GM20431 (cell line): ENCODE measurements around the gene KRT37.

ENCODE experiments used
- in situ Hi-C: fragments of 300-500 bp; cut with MseI, MboI; formaldehyde crosslinking; loops from one replicate; pipeline ENCODE4 v1.15.0; 2020; ENCODE audit warnings: low sequenced_read_pairs; ENCODE audit not compliant: unreplicated experiment

Gene KRT37

DNA sequence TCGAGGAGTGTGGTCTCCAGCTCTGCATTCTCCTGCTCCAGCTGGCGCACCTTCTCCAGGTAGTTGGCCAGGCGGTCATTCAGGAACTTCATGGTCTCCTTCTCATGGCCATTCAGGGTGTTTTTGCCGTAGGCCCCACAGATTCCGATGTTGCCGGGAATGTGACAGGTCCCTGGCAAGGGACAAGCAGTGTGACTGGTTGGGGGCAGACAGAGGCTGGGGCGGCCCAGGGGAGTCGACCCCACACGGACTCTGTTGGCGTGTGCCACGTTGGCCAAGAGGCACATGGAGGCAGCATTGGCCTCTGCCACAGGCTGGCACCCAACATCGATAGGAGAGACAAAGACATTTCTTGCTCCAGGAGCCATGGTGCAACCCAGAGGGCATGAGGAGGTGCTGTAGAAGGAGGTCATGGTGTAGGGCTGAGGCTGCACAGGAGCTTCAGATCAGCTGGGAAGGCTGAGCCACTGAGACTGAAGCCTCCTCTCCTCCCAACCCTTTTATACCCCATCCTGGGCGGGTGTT, at the start of gene KRT37:
TSS of gene KRT37 (minus strand) at position 475 of the 525 bp plus-strand sequence. CDS start at position 413, 62 bp downstream.
- in situ Hi-C loops = no loop called here

DNA sequence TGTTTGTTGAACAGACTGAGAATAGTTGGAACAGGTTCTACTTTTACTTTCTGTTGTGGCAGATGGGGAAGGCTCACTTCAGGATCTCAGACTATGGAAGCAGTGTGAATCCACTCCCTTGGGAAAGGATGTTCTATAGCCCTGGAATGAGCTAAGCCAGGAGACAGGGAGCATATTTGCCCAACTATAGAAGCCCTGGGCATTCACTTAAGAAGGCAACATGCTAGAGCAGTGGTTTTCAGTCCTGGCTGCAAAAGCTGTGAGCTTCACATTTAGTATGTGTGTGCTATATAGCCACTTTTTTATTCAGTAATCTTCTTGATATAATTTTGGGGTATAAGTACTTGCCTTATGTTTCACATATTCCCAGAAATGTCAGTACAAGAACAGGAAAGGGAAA, 44.0 kb upstream of the KRT37 start:
- in situ Hi-C loops = no loop called here

- in situ Hi-C loops = no loop called here
Measured at GRCh38 chr17:41467561-41467960, 43.2 kb upstream of the KRT37 start.

- in situ Hi-C loops = no loop called here
Measured at GRCh38 chr17:41466988-41467387, 42.6 kb upstream of the KRT37 start, which contains the start of gene KRT32. Gene KRT32, minus strand, starts transcription at chr17:41467386. Its CDS starts 61 bp downstream, at chr17:41467325.

GRCh38 chr17:41464682-41465081, 40.3 kb upstream of the KRT37 start:
- in situ Hi-C loops = no loop called here

GRCh38 chr17:41464173-41464572, 39.8 kb upstream of the KRT37 start:
- in situ Hi-C loops = no loop called here

DNA sequence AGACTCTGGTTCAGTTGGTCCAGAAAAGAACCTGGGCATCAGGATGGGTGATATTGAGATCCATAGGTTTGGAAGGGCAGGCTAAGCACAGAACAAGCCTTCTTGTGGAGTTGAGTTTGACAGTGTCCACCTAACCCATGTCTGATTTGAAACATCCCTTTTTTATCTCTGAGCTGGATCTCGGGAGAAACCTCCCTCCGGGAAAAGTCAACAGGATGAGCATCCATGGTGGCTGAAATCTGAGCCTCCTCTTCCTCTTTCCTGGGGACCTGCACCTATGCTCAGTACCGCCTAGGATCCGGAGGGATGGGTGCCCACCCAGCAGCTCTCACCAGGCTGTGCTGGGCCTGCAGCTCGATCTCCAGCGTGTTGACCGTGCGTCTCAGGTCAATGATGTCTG, 39.4 kb upstream of the KRT37 start:
- in situ Hi-C loops = no loop called here

GRCh38 chr17:41462705-41463104, 38.3 kb upstream of the KRT37 start:
- in situ Hi-C loops = no loop called here

DNA sequence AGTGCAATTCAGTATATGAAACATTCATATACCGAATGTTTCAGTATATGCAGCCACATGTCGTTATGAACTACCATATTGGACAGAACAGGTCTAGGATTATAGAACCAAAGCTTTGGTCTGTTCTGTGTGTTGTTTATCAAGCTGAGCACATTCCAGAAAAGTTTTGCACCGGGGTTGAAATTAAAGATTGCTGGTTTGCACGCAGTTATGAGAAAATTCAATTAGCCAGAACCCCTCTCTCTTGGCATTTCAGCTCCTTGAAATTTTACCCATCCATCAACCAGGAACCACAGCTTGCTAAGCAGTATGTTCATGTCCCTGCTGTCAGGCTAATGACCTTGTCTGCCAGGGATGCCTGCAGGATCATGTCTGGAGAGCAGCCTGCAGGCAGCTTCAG, 33.3 kb upstream of the KRT37 start:
- in situ Hi-C loops = no loop called here

GRCh38 chr17:41456204-41456603, 31.8 kb upstream of the KRT37 start:
- in situ Hi-C loops = no loop called here

DNA sequence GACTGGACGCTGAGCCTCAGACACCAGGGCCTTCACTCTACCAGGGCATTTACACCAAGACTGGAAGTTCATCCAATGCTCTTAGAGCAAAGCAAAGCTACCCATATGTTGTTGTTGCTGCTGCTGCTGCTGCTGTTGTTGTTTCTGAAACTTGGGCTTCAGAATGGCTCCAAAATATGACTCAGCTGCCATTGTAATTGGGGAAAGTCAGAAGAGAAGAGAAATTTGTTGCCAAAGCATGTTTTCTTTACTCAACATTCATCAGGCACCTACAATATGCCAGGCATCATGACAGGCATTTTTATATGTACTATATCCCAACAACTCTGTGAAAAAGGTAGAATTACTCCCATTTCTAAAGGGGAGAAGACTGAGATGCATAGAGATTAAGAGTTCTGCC, 30.9 kb upstream of the KRT37 start:
- in situ Hi-C loops = no loop called here

- in situ Hi-C loops = no loop called here
Measured at GRCh38 chr17:41453066-41453465, 28.7 kb upstream of the KRT37 start.

- in situ Hi-C loops = no loop called here
Measured at GRCh38 chr17:41452281-41452680, 27.9 kb upstream of the KRT37 start.

DNA sequence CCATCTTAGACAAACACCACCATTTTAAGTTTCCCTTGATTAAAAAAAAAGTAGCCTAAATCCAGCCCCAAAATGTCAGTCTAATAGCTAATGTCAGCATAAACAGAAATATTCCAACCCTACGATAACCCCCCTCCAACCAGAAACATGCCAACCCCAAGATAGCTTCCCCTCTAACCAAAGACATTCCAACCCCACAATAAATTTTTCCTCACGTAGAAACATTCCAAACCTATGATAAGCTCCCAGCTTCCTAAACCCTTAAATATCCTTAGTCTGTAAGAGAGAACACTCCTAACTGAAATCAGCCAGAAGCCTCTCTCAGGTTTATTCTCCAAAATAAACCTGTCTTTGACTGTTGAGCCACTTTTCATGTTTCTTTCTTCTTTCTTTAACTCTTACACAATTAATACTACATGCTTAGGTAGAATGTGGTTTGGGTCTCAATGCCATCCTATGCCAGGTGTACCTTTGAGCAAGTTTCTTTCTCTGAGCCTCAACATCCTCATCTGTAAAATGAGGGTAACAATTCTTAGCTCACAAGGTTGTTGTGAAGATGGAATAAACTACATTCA, 26.9 kb upstream of the KRT37 start:
- in situ Hi-C loops = no loop called here

- in situ Hi-C loops = no loop called here
Measured at GRCh38 chr17:41449008-41449407, 24.6 kb upstream of the KRT37 start.

DNA sequence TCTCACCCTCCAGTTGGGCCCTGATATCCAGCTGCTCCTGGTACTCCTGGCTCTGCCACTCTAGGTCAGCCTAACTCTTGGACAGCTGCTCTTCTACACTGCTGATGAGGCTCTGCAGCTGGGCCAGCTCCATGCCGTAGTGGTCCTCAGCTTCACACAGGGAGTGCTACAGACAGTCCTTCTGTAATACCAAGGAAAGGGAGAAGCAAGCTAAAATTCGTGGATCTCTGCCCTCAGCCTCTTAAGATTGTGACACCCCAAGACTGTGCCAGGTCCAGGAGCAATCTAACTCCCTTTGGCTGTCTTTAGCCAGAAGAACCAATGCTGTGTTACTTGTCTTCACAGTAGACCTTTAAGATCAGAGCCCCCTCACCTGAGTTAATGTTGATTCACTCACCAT, 24.1 kb upstream of the KRT37 start:
- in situ Hi-C loops = no loop called here

DNA sequence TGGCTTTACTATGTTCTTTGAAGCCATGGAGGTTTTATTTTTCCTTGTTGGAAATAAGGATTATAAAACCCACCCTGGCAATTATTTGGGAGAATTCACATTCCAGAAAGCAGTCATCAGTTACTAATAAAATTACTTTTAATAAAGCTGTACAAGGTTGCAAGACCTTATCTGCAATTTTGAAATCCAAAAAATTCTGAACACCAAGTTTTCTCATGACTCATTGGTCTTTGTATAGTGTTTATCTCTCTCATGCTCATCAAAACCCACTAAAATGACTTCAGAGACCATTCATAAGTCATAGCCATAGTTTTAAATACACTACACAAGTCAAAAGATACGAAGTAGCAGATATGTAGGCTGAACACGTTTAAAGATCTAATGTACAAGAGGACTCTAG, 22.4 kb upstream of the KRT37 start:
- in situ Hi-C loops = no loop called here

DNA sequence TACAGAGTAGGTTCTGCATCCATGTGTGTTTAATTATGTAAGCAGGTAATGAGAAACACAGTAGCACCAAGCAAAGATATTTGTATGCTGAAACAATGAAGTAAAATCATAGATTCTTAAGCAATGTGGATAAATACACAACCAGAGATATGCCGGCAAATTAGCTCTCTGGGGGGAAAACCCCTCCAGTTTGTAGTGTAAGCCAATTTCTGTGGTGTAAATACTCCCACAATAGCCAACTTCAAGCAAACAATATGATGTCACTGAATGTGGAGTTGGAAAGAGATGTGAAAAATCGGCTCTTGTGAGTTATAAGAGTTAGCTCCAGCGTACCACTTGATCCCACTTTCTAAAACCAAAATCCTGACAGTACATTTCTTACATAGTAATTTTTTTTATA, 20.3 kb upstream of the KRT37 start:
- in situ Hi-C loops = no loop called here

DNA sequence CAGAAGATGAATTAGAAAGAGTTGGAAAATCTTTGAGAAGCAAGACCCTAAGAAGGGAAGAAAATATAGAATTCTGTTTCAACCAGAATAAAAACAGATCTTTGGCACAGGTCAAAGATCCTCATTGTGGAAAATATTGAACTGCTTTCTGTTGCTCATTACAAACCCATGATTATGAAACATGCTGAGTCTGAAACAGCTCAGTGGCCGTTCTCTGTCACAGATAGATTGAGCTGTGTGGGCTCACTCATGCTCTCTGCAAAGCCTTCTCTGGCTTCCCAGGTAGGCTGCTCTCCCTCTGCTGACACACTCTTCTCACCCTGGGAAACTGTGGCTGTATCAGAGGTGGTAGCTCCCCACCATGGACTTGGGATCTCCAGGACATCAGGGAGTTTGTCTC, 19.8 kb upstream of the KRT37 start:
- in situ Hi-C loops = no loop called here

DNA sequence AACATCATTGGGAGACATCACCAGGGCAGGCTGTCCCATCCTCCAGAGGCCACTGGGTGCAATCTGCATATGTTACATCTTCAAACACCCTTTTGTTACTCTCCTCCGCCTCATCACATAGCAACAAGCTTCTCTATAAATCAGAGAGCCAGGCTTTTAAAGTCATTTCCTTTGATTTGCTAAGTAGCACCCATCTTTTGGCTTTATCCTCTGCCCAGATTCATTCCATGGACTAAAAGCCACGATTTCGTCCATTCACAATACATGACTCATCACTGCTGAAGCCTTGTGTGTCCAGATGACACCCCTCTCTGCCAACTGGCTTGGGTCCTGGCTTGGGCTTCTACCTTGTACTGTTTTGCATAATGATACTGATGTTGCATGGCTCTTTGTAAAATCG, 18.4 kb upstream of the KRT37 start:
- in situ Hi-C loops = no loop called here

DNA sequence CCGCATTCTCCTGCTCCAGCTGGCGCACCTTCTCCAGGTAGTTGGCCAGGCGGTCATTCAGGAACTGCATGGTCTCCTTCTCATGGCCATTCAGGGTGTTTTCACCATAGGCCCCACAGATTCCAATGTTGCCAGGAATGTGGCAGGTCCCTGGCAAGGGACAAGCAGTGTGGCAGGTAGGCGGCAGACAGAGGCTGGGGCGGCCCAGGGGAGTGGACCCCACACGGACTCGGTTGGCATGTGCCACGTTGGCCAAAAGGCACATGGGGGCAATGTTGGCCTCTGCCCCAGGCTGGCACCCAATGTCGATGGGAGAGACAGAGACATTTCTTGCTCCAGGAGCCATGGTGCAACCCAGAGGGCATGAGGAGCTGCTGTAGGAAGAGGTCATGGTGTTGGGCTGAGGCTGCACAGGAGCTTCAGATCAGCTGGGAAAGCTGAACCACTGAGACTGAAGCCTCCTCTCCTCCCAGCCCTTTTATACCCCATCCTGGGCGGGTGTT, 16.2 kb upstream of the KRT37 start, which contains the start of gene KRT38:
TSS of gene KRT38 (minus strand) at position 453 of the 503 bp plus-strand sequence. CDS start at position 391, 62 bp downstream.
- in situ Hi-C loops = no loop called here

DNA sequence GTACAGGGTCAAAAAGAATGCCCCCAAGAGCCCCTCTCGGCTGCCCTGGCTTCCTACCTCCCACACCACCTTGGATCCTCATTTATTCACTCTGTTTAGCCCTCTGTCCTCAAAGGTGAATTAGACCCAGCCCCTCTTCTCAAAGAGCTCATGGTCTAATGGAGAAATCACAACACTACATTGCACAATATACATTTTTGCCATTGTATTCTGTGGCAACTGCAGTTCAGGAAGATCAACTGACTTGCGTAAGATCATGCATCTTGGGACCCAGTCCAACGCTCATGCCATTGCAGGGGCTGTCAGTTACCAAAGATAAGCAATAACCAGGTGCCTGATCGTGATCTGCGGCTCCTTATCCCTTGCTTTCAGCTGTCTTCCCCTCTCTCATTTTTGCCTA, 15.0 kb upstream of the KRT37 start:
- in situ Hi-C loops = no loop called here
